CD14-positive monocyte (primary cell): Measurements from ENCODE around the gene MEIS2. TPM values are rescaled to one million over a fixed set of nuclear protein-coding genes. Genes with fewer than 3 reads are reported as not detected.
A peak's percentile ranks its signal among the peaks of the same experiment; 100 is the strongest.

Experiments
- DNase-seq, 3 donors: peaks; one replicate each; pipeline ENCODE4 v3.0.0-alpha.2; 2011 to 2022
- H2AFZ ChIP-seq: 2 replicates; pipeline ENCODE4 v1.6.0; 2012; ENCODE audit warnings: mild to moderate bottlenecking, low read depth, low read length, inconsistent platforms; ENCODE audit not compliant: insufficient read depth, poor library complexity, severe bottlenecking
- H3K27ac ChIP-seq, 2 donors: 1 replicate in 1 of 2; 2 replicates in 1 of 2; pipeline ENCODE4 v1.5.1; 2012 to 2013; ENCODE audit warnings: low read length in 2 of 2, control low read depth in 1 of 2, inconsistent platforms in 1 of 2, low read depth in 1 of 2, mild to moderate bottlenecking in 1 of 2
- H3K27me3 ChIP-seq, 2 donors: one replicate each; pipeline versions ENCODE4 v1.6.0 to v1.6.1; 2011 to 2013; ENCODE audit warnings: low read length in 2 of 2; ENCODE audit not compliant: control insufficient read depth in 2 of 2, insufficient read depth in 2 of 2
- H3K36me3 ChIP-seq, 2 donors: replicated peaks in 1 of 2; 1 replicate in 1 of 2; 2 replicates in 1 of 2; pipeline versions ENCODE4 v1.5.1 to v1.6.1; 2012 to 2013; ENCODE audit warnings: low read length in 2 of 2, control low read depth in 1 of 2, inconsistent platforms in 1 of 2, mild to moderate bottlenecking in 1 of 2; ENCODE audit not compliant: insufficient read depth in 2 of 2, control insufficient read depth in 1 of 2
- H3K4me1 ChIP-seq, 2 donors: 1 replicate in 1 of 2; 2 replicates in 1 of 2; pipeline versions ENCODE4 v1.5.1 to v1.6.1; 2012 to 2013; ENCODE audit warnings: low read length in 2 of 2, control low read depth in 1 of 2, inconsistent platforms in 1 of 2, mild to moderate bottlenecking in 1 of 2, moderate library complexity in 1 of 2; ENCODE audit not compliant: insufficient read depth in 2 of 2, control insufficient read depth in 1 of 2
- H3K4me2 ChIP-seq: replicated peaks from 2 replicates; pipeline ENCODE3; 2012; ENCODE audit warnings: low read length, moderate library complexity, mild to moderate bottlenecking; ENCODE audit not compliant: poor library complexity, severe bottlenecking; ENCODE audit errors: extremely low read depth
- H3K4me3 ChIP-seq, 3 experiments: fragments of 200-600 bp in 1 of 3; sonication (generic) in 1 of 3; replicated peaks in 1 of 3; 1 replicate in 2 of 3; 2 replicates in 1 of 3; pipeline ENCODE4 v1.5.1; 2011 to 2013; ENCODE audit warnings: low read length in 3 of 3, mild to moderate bottlenecking in 3 of 3, control low read depth in 2 of 3, low read depth in 2 of 3, inconsistent platforms in 1 of 3, moderate library complexity in 1 of 3
- H3K79me2 ChIP-seq: 2 replicates; pipeline ENCODE4 v1.6.0; 2012; ENCODE audit warnings: mild to moderate bottlenecking, control low read depth, inconsistent platforms, low read length, moderate library complexity; ENCODE audit not compliant: insufficient read depth
- H3K9ac ChIP-seq: 2 replicates; pipeline ENCODE4 v1.6.0; 2017; ENCODE audit warnings: low read length, mild to moderate bottlenecking; ENCODE audit not compliant: insufficient read depth, poor library complexity, severe bottlenecking
- H3K9me3 ChIP-seq, 2 donors: replicated peaks in 1 of 2; 1 replicate in 1 of 2; 2 replicates in 1 of 2; pipeline versions ENCODE4 v1.5.1 to v1.6.1; 2012 to 2013; ENCODE audit warnings: low read length in 2 of 2, control low read depth in 1 of 2; ENCODE audit not compliant: control insufficient read depth in 1 of 2, insufficient read depth in 1 of 2
- H4K20me1 ChIP-seq: 2 replicates; pipeline ENCODE4 v1.6.0; 2012; ENCODE audit warnings: mild to moderate bottlenecking, low read length, control low read depth, moderate library complexity; ENCODE audit not compliant: insufficient read depth
- H3K27ac Mint-ChIP-seq, 7 donors: one replicate each; pipeline ENCODE4 v1.8.0; 2020; ENCODE audit warnings: mild to moderate bottlenecking in 7 of 7, mixed read lengths in 7 of 7, moderate library complexity in 6 of 7, inconsistent platforms in 2 of 7
- H3K27me3 Mint-ChIP-seq, 3 donors: one replicate each; pipeline ENCODE4 v1.8.0; 2021 to 2022; ENCODE audit warnings: low read depth in 3 of 3, mild to moderate bottlenecking in 3 of 3, mixed read lengths in 3 of 3, moderate library complexity in 3 of 3, inconsistent platforms in 1 of 3
- H3K36me3 Mint-ChIP-seq, 2 donors: one replicate each; pipeline ENCODE4 v1.8.0; 2020; ENCODE audit warnings: mixed read lengths in 2 of 2, inconsistent platforms in 1 of 2, mild to moderate bottlenecking in 1 of 2
- H3K4me1 Mint-ChIP-seq: one replicate; pipeline ENCODE4 v1.8.0; 2020; ENCODE audit warnings: mild to moderate bottlenecking, mixed read lengths
- H3K4me3 Mint-ChIP-seq, 2 donors: one replicate each; pipeline ENCODE4 v1.8.0; 2020; ENCODE audit warnings: mild to moderate bottlenecking in 2 of 2, mixed read lengths in 2 of 2, moderate library complexity in 1 of 2
- H3K9me3 Mint-ChIP-seq, 7 donors: one replicate each; pipeline ENCODE4 v1.8.0; 2020 to 2022; ENCODE audit warnings: mixed read lengths in 7 of 7, mild to moderate bottlenecking in 6 of 7, moderate library complexity in 6 of 7, inconsistent platforms in 2 of 7
- CTCF ChIP-seq: fragments of 200-600 bp; IDR thresholded peaks from one replicate; pipeline ENCODE4 v1.8.0; 2022; ENCODE audit warnings: antibody characterized with exemption, mild to moderate bottlenecking
- WGBS: methylation state at CpG from one replicate; pipeline ENCODE4 v1.1.5; 2013; ENCODE audit warnings: missing lambda C conversion rate; ENCODE audit not compliant: insufficient coverage; 5-methylcytosine and 5-hydroxymethylcytosine counted together
- intact Hi-C, 2 donors: fragments of 100-400 bp; cut with micrococcal nuclease; formaldehyde crosslinking; loops; one replicate each; pipeline versions ENCODE4 v1.15.0 to v1.15.1; 2023
- polyA plus RNA-seq, 3 donors: library from polyadenylated mRNA; depleted of rRNA in 1 of 3; unstranded in 2 of 3; stranded (reverse) in 1 of 3; fragments of 300-500 nt in 2 of 3; fragments of >200 nt in 1 of 3; fragmentation: Illumina TruSeq in 2 of 3; gene quantifications; 1 replicate in 2 of 3; 2 replicates in 1 of 3; pipeline ENCODE4 v1.2.3, GENCODE V29; 2012 to 2021

The MEIS2 gene
- polyA plus RNA-seq, 3 donors = not detected

- Histone ChIP-seq H4K20me1 (no peaks in the 10 kb centered on the region), H3K36me3 (no peaks in the 10 kb centered on the region), H2AFZ (no peak overlapping the region), H3K4me3 (no peak overlapping the region), H3K4me2 (no peak overlapping the region), H3K27me3 (peaks cover 94 to 100% of the 10 kb centered on the region in 2 donors), H3K9me3 (peaks cover 12 to 70% of the 10 kb centered on the region in 2 donors), H3K9ac (no peak overlapping the region), H3K4me1 (peaks cover 2% of the 10 kb centered on the region in 2 donors), H3K79me2 (no peaks in the 10 kb centered on the region), H3K27ac (no peak overlapping the region)
- DNase-seq = no peak
- Mint-ChIP-seq H3K36me3 (peaks cover 4 to 12% of the 10 kb centered on the region in 2 donors), H3K27me3 (peaks cover 98 to 99% (median 98%) of the 10 kb centered on the region in 3 donors), H3K4me1 (peaks cover 18% of the 10 kb centered on the region), H3K4me3 (peak overlapping the region in 1 of 2 donors; percentile 75), H3K9me3 (peaks cover 5 to 54% (median 37%) of the 10 kb centered on the region in 7 donors), H3K27ac (peak overlapping the region in 1 of 7 donors; percentile 44)
- 3% methylated on average over 19 of the region's 23 CpGs for WGBS
- no peak for TF ChIP-seq CTCF
- intact Hi-C loops = no loop called here
Observed at GRCh38 chr15:37106490-37107001, 6.2 kb upstream of the MEIS2 start.

GRCh38 chr15:37105889-37106288 is 5.5 kb upstream of the MEIS2 start:
- WGBS = no CpG with 5 or more reads among the region's 5 CpGs
- H3K4me3 Mint-ChIP-seq = peak overlapping the region in 1 of 2 donors; percentile 77
- peaks cover 7 to 15% of the 10 kb centered on the region in 2 donors for H3K36me3 Mint-ChIP-seq
- H3K9me3 Mint-ChIP-seq = peaks cover 5 to 54% (median 39%) of the 10 kb centered on the region in 7 donors
- peaks cover 98 to 99% (median 98%) of the 10 kb centered on the region in 3 donors for H3K27me3 Mint-ChIP-seq
- Histone ChIP-seq H3K4me2 (no peak overlapping the region), H3K79me2 (no peaks in the 10 kb centered on the region), H4K20me1 (no peaks in the 10 kb centered on the region), H3K36me3 (no peaks in the 10 kb centered on the region), H3K9ac (no peak overlapping the region), H2AFZ (no peak overlapping the region), H3K27ac (no peak overlapping the region), H3K27me3 (peaks cover 89 to 100% of the 10 kb centered on the region in 2 donors), H3K4me1 (peaks cover 9% of the 10 kb centered on the region in 2 donors), H3K9me3 (peaks cover 10 to 70% of the 10 kb centered on the region in 2 donors), H3K4me3 (no peak overlapping the region)
- no peak for TF ChIP-seq CTCF
- H3K4me1 Mint-ChIP-seq = peaks cover 20% of the 10 kb centered on the region
- no peak overlapping the region for H3K27ac Mint-ChIP-seq
- intact Hi-C loops = no loop called here
- DNase-seq = no peak
